HG03066 (cell line): Measurements from ENCODE around the gene PER1.

Source experiments
- ATAC-seq: cut with Tn5 transposase; IDR thresholded peaks from one replicate; pipeline ENCODE4 v1.9.1; 2021; ENCODE audit warnings: low read depth; ENCODE audit not compliant: unreplicated experiment

Gene PER1

DNA sequence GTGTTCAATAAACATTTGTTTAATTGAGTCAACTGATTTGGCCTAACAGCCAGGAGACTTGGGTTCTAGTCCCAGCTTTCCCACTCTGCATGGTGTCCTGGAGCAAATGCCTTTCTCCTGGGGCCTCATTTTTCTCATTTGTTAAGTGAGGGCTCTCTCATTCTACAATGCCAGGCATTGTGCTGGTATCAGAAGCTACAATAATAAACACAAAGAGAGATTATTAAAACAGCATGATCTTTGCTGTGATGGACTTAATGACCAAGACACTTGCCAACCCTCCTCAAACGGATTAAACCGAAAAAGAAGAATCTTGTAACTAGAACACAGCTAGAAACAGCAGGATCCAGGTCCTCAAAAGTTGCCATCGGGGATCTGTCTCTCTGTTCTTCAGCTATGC lies 15.3 kb upstream of the PER1 start:
- ATAC-seq = no peak

DNA sequence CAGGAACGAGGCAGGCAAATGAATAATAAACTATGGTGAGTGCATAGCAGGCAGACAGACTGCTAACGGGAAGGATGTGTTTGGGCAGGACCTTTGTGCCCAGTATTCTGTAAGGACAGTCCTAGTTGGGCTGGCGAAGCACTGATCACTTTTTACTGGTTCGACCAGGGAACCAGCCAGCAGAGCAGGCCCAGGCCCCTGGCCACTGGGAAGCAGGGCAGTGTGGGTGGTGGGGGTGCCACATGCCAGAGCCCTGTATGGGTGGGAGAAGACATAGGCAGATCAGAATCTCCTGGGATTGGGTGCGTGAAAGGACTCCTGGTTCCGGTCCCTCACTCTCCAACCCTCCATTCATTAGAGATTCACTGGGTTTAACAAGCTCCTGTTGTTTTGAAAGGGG lies 14.5 kb upstream of the PER1 start:
- ATAC-seq = no peak

GRCh38 chr17:8164815-8165131 lies 12.6 kb upstream of the PER1 start:
- no peak for ATAC-seq

DNA sequence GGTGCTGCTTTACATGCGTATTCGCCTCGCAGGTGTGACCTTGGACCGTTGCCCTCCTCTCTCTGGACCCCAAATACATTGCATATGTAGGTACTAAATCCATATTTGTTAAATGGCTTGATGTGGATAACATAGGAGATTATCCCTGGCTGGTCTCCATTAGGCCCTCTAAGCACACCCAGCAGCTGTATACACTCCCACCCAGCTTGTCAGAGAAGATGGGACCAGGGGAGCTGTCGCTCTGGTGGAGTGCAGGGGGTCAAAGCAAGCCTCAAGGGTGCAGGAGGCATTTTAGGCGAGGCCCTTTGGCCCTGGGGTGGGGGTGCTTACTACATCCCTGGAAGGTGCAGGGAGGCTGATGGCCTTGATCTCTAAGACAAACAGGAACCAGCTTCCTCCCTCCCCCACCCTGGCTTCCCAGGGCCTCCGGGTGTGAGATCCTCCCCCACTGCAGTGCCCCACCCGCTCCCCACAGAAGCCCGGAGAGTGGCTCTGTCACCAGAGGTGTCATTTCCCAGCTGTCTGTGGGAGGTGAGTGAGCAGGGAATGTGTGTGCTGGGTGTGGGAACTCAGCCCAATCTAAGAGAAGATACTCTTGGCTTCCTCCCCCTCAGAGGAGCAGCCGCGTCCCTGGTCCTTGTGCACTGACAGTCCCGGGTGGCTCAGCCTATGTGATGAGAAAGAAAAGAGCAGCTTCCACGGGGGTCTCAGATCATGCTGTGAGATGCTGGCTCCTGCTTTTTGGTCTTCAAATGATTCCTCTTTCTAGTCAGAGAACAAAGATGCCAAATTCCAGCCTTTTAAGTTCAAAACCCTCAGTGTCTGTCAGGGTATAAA lies 12.0 kb upstream of the PER1 start:
- no peak for ATAC-seq

GRCh38 chr17:8162997-8163977 lies 11.1 kb upstream of the PER1 start:
- ATAC-seq = no peak

DNA sequence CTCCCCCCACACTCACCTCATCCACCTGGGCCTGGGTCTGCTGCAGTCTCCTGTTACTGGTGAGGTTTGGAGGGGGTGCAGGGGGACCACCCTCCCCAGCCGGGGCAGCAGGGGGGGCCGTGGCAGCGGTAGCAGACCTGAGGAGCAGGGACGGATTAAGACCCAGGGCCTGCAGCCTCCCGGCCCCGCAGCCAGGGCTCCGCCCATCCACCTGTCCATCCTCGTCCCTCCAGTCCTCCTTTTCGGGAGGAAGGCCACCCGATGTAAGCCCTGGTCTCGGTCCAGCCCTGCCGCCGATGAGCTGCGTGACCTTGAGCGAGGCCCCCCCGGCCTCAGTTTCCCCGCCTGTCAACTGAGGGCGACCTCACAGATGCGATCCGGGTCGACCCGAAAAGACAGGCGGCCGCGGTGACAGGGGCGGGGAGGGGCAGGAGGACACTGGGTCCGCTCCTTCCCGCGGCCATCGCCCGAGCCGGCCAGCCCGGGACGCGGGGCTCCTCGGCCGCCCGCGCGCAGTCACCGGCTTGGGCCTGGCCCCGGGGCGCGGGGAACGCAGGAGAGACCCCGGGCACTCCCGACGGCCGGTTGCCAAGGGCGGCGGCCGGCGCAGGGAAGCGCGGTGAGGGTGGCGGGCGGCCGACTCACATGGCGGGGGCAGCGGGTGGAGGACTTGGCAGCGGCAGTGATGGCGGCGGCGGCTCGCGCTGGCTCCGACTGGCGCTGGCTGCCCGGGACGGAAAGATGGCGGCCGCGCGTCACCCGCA lies 10.2 kb upstream of the PER1 start, which contains the start of gene VAMP2:
TSS of gene VAMP2 (minus strand) at position 716 of the 764 bp plus-strand sequence. CDS start at position 647, 69 bp downstream.
- no peak for ATAC-seq

DNA sequence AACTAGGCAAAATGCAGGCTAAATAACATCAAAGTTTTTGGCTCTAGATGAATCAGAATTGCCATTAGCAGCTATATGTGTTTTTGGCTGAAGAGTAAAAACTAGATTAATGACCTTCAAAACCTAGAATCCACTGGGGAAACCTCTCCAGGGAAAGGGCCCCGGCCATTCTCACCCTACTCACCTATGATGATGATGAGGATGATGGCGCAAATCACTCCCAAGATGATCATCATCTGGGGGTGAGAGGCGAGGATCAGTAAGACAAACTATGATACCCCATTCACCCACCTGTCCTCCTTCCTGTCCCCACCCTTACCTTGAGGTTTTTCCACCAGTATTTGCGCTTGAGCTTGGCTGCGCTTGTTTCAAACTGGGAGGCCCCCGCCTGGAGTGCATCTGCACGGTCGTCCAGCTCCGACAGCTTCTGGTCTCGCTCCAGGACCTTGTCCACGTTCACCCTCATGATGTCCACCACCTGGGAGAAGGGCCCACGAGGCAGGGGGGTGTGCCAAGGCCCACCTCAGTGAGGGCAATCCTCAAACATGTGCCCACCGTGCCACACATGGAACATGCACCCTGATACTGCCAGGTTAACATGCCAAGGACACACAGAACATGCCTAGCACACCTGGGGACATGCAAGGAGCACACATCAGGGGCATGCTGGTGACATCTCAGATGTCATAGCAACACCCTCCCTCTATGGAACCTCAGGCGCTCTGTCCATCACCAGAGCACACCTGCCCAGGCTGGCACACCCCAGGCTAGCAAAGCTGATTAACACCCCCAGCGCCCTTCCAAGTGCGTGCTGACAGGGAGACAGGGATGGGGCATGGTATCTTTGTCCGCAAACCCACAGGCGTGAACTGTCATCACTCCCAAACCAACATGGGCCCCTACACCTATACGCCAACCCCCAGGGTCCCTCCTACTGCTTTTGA lies 9.4 kb upstream of the PER1 start:
- no peak for ATAC-seq

- ATAC-seq = no peak
Measured at GRCh38 chr17:8160741-8161221, 8.6 kb upstream of the PER1 start.

GRCh38 chr17:8160224-8160577 lies 8.0 kb upstream of the PER1 start:
- no peak for ATAC-seq

GRCh38 chr17:8159459-8160223 lies 7.4 kb upstream of the PER1 start:
- ATAC-seq = no peak

GRCh38 chr17:8159032-8159400 lies 6.8 kb upstream of the PER1 start:
- ATAC-seq = no peak

- ATAC-seq = no peak
Measured at GRCh38 chr17:8158267-8159031, 6.2 kb upstream of the PER1 start.

DNA sequence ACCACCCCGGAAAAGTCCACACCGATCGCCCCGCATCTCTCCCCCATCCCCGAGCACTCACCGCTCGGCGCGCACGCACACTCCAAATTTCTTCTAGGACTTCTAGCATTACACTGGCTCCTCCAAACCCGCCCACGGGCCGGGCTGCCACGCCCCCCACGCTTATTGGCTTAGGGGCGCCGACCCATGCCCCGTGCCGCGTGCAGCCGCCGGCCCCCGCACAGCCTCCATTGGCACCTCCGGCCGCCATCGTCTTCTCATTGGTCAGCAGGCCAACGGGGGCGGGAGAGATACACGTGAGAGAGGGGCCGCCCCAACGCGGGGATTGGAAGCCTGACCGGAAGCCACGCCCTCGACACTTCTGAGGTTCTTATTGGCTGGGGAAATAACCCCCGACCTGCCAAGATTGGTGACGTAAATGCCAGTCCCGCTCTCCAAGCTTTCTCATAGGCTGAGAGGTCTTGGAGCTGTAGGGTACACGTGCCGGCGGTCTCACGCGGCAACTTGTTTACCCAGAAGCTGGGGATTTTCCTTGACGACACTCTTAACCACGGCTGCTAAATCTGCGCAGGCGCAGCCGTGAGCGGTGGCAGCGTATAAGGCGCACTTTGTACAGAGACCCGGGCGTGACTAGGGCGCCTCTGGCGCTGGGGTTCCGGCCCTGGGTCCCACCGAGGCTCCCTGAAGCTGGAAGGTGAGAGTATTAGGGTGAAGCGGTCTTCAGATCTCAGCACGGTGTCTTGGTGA lies 4.2 kb upstream of the PER1 start:
- peak; percentile 68 for ATAC-seq

- no peak for ATAC-seq
Measured at GRCh38 chr17:8155996-8156245, 3.7 kb upstream of the PER1 start.

DNA sequence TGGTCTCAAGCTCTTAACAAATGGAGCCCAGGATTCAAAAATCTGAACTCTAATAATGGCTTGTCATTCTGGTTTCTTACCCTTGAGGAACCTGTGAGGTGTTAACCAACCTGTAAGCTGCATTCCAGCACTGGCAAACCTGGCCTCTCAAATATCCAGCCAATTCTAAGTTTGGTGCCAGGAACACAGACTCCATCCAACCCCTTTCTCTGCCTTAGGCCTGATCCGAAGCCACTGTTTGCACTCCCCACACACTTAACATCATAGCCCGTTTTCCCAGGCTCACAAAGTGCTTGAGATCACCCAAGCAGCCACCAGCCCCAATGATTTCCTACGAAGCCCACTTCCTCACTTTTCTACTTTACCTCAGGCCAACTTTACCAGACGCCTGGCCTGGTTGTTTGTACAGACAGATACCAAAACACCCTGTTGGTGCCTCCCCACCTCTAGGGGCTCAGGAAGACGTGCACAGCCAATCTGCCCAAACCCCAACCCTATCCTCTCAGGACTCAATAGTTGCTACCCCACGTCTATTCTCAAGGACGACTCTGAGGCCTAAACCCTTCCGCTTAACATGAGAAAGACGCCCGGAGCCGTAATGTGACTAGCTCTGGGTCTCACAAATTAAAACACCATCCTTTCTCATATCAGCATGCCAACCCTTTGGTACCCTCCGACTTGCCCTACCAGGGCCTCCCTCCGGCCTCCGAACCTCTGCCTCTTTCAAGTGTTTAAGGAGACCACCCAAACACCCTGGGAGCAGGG lies 3.2 kb upstream of the PER1 start:
- ATAC-seq = no peak

- ATAC-seq = no peak
Measured at GRCh38 chr17:8154608-8155155, 2.5 kb upstream of the PER1 start.
